NCI-H187 (cell line): Measurements from ENCODE around the gene MUC16.

Experiments used
- DNase-seq, 2 experiments: peaks; one replicate each; lab custom pipeline; 2025; lab: John Stamatoyannopoulos, UW

Gene MUC16

GRCh38 chr19:9009431-9009830 lies 778 bp downstream of the MUC16 start:
- no peak for DNase-seq

GRCh38 chr19:9008667-9009066 lies 1.5 kb downstream of the MUC16 start:
- DNase-seq: no peak

- no peak for DNase-seq
Observed at GRCh38 chr19:9000933-9001332, 9.3 kb downstream of the MUC16 start.

GRCh38 chr19:8988204-8988603 lies 22.0 kb downstream of the MUC16 start:
- no peak for DNase-seq

- no peak for DNase-seq
Observed at GRCh38 chr19:8986296-8986695, 23.9 kb downstream of the MUC16 start.

GRCh38 chr19:8973501-8974091 lies 36.6 kb downstream of the MUC16 start:
- no peak for DNase-seq

- no peak for DNase-seq
Observed at GRCh38 chr19:8965887-8966286, 44.3 kb downstream of the MUC16 start.
